ENCODE data around the gene TMEM135.
"Not testable (repeated sequence)": the region's sequence is repeated elsewhere in the genome, so short reads cannot be mapped to it uniquely, and the experiment has no call there.

Gene TMEM135

GRCh38 chr11:87141322-87141721 lies 103.6 kb downstream of the TMEM135 start:
- DNase-seq (ENCODE audit: low spot score) (no peak), FAIRE-seq (no peak)

GRCh38 chr11:87141980-87142514 lies 104.3 kb downstream of the TMEM135 start:
- FAIRE-seq (no peak), DNase-seq (ENCODE audit: low spot score) (no peak)

- no peak for DNase-seq (ENCODE audit: low spot score)
- FAIRE-seq = no peak
Observed at GRCh38 chr11:87142594-87142993, 104.9 kb downstream of the TMEM135 start.

GRCh38 chr11:87143641-87144040 lies 105.9 kb downstream of the TMEM135 start:
- DNase-seq (ENCODE audit: low spot score) (no peak), FAIRE-seq (no peak)

GRCh38 chr11:87144252-87144651 lies 106.5 kb downstream of the TMEM135 start:
- FAIRE-seq (no peak), DNase-seq (ENCODE audit: low spot score) (no peak)

GRCh38 chr11:87148749-87149148 lies 111.0 kb downstream of the TMEM135 start:
- DNase-seq (ENCODE audit: low spot score) (no peak), FAIRE-seq (no peak)

- DNase-seq (ENCODE audit: low spot score); FAIRE-seq: not testable (repeated sequence)
Observed at GRCh38 chr11:87149782-87150181, 112.0 kb downstream of the TMEM135 start.

GRCh38 chr11:87150936-87151335 lies 113.2 kb downstream of the TMEM135 start:
- FAIRE-seq (no peak), DNase-seq (ENCODE audit: low spot score) (no peak)

GRCh38 chr11:87154246-87154645 lies 116.5 kb downstream of the TMEM135 start:
- FAIRE-seq = no peak

GRCh38 chr11:87156970-87157369 lies 119.2 kb downstream of the TMEM135 start:
- DNase-seq (ENCODE audit: low spot score) = no peak
- no peak for FAIRE-seq

More at GRCh38 chr11:87154246-87154645, 116.5 kb downstream of the TMEM135 start:
- DNase-seq (ENCODE audit: low spot score) = no peak

- FAIRE-seq; DNase-seq (ENCODE audit: low spot score): not testable (repeated sequence)
Observed at GRCh38 chr11:87169076-87169475, 131.3 kb downstream of the TMEM135 start.

- DNase-seq (ENCODE audit: low spot score) = no peak
Observed at GRCh38 chr11:87173185-87174039, 135.7 kb downstream of the TMEM135 start.

GRCh38 chr11:87174870-87175269 lies 137.1 kb downstream of the TMEM135 start:
- DNase-seq (ENCODE audit: low spot score) (no peak), FAIRE-seq (no peak)

More at GRCh38 chr11:87173185-87174039, 135.7 kb downstream of the TMEM135 start:
- FAIRE-seq = no peak

- no peak for FAIRE-seq
- no peak for DNase-seq (ENCODE audit: low spot score)
Observed at GRCh38 chr11:87176044-87176443, 138.3 kb downstream of the TMEM135 start.

GRCh38 chr11:87179621-87180020 lies 141.9 kb downstream of the TMEM135 start:
- no peak for DNase-seq (ENCODE audit: low spot score)
- FAIRE-seq = no peak

- no peak for FAIRE-seq
- no peak for DNase-seq (ENCODE audit: low spot score)
Observed at GRCh38 chr11:87180742-87181141, 143.0 kb downstream of the TMEM135 start.

GRCh38 chr11:87181143-87181542 lies 143.4 kb downstream of the TMEM135 start:
- DNase-seq (ENCODE audit: low spot score) (no peak), FAIRE-seq (no peak)

GRCh38 chr11:87185228-87185627 lies 147.5 kb downstream of the TMEM135 start:
- FAIRE-seq = no peak
- DNase-seq (ENCODE audit: low spot score) = no peak

- no peak for FAIRE-seq
- no peak for DNase-seq (ENCODE audit: low spot score)
Observed at GRCh38 chr11:87187076-87187475, 149.3 kb downstream of the TMEM135 start.

- FAIRE-seq (no peak), DNase-seq (ENCODE audit: low spot score) (no peak)
Observed at GRCh38 chr11:87187930-87188329, 150.2 kb downstream of the TMEM135 start.

- FAIRE-seq; DNase-seq (ENCODE audit: low spot score): not testable (repeated sequence)
Observed at GRCh38 chr11:87188396-87188795, 150.7 kb downstream of the TMEM135 start.

- FAIRE-seq; DNase-seq (ENCODE audit: low spot score): not testable (repeated sequence)
Observed at GRCh38 chr11:87188921-87189320, 151.2 kb downstream of the TMEM135 start.

- DNase-seq (ENCODE audit: low spot score) = no peak
Observed at GRCh38 chr11:87190071-87190470, 152.3 kb downstream of the TMEM135 start.

More at GRCh38 chr11:87190071-87190470, 152.3 kb downstream of the TMEM135 start:
- FAIRE-seq = no peak
